H1 (cell line): ENCODE measurements around the gene MUC22. TPM values are rescaled to one million over a fixed set of nuclear protein-coding genes. Genes with fewer than 3 reads are reported as not detected.

Experiments used
- POLR2AphosphoS5 ChIP-seq: IDR thresholded peaks from 2 replicates; pipeline ENCODE4 v1.6.1; 2011; ENCODE audit warnings: low read depth, low read length
- YY1 ChIP-seq: IDR thresholded peaks from 2 replicates; pipeline ENCODE4 v1.6.1; 2011; ENCODE audit warnings: low read depth, mild to moderate bottlenecking, low read length
- polyA plus RNA-seq, 7 experiments: library from polyadenylated mRNA; depleted of rRNA in 3 of 7; stranded (reverse) in 5 of 7; unstranded in 2 of 7; fragments of >200 nt in 5 of 7; fragments of 200-250 nt in 2 of 7; gene quantifications; 1 replicate in 5 of 7; 2 replicates in 1 of 7; 4 replicates in 1 of 7; pipeline versions ENCODE4 v1.2.1 to v1.2.3, GENCODE V29; 2011 to 2013; ENCODE audit warnings: missing spikeins in 2 of 7, mixed read lengths in 2 of 7
- total RNA-seq: library from RNA; stranded (reverse); fragmentation: NEBNext Ultra II Directional; extraction: Animal tissue kit (Norgen Biotek cat#: 25700); gene quantifications from 2 replicates; pipeline ENCODE4 v1.2.1, GENCODE V29; 2021
- TF ChIP-seq, protein P1 (sequence below): fragments of 300-600 bp; sonication (generic); IDR thresholded peaks from 2 replicates; pipeline ENCODE4 v1.7.1; 2012; ENCODE audit warnings: low read length, moderate library complexity, mild to moderate bottlenecking, inconsistent platforms; ENCODE audit not compliant: insufficient replicate concordance

The MUC22 gene
- total and polyA plus RNA-seq, 2 of the 8 experiments (the other 6 are each of a cell fraction or from before 2014, with no cell fraction given), result 0.02 TPM; not detected in 1

DNA sequence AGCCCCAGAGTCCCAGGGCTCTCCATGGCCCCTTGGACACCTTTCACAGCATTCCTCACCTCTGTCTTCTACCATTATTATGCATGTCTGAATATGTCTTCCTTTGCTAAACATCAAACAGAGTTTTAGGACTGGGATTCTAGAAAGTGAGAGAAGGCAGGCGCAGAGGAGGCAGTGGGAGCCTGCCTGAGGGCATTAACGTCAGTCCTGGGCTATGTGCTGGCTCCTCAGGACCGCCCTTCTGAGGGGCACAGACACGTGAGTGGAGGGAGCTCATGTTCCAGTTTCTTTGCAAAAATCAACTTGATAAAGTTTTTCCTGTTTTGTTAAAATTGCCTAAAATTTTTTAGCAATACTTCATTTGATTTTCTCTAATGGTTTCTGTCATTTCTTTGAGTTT, 64.1 kb downstream of the MUC22 start (continued):
- TF ChIP-seq, protein P1, sequence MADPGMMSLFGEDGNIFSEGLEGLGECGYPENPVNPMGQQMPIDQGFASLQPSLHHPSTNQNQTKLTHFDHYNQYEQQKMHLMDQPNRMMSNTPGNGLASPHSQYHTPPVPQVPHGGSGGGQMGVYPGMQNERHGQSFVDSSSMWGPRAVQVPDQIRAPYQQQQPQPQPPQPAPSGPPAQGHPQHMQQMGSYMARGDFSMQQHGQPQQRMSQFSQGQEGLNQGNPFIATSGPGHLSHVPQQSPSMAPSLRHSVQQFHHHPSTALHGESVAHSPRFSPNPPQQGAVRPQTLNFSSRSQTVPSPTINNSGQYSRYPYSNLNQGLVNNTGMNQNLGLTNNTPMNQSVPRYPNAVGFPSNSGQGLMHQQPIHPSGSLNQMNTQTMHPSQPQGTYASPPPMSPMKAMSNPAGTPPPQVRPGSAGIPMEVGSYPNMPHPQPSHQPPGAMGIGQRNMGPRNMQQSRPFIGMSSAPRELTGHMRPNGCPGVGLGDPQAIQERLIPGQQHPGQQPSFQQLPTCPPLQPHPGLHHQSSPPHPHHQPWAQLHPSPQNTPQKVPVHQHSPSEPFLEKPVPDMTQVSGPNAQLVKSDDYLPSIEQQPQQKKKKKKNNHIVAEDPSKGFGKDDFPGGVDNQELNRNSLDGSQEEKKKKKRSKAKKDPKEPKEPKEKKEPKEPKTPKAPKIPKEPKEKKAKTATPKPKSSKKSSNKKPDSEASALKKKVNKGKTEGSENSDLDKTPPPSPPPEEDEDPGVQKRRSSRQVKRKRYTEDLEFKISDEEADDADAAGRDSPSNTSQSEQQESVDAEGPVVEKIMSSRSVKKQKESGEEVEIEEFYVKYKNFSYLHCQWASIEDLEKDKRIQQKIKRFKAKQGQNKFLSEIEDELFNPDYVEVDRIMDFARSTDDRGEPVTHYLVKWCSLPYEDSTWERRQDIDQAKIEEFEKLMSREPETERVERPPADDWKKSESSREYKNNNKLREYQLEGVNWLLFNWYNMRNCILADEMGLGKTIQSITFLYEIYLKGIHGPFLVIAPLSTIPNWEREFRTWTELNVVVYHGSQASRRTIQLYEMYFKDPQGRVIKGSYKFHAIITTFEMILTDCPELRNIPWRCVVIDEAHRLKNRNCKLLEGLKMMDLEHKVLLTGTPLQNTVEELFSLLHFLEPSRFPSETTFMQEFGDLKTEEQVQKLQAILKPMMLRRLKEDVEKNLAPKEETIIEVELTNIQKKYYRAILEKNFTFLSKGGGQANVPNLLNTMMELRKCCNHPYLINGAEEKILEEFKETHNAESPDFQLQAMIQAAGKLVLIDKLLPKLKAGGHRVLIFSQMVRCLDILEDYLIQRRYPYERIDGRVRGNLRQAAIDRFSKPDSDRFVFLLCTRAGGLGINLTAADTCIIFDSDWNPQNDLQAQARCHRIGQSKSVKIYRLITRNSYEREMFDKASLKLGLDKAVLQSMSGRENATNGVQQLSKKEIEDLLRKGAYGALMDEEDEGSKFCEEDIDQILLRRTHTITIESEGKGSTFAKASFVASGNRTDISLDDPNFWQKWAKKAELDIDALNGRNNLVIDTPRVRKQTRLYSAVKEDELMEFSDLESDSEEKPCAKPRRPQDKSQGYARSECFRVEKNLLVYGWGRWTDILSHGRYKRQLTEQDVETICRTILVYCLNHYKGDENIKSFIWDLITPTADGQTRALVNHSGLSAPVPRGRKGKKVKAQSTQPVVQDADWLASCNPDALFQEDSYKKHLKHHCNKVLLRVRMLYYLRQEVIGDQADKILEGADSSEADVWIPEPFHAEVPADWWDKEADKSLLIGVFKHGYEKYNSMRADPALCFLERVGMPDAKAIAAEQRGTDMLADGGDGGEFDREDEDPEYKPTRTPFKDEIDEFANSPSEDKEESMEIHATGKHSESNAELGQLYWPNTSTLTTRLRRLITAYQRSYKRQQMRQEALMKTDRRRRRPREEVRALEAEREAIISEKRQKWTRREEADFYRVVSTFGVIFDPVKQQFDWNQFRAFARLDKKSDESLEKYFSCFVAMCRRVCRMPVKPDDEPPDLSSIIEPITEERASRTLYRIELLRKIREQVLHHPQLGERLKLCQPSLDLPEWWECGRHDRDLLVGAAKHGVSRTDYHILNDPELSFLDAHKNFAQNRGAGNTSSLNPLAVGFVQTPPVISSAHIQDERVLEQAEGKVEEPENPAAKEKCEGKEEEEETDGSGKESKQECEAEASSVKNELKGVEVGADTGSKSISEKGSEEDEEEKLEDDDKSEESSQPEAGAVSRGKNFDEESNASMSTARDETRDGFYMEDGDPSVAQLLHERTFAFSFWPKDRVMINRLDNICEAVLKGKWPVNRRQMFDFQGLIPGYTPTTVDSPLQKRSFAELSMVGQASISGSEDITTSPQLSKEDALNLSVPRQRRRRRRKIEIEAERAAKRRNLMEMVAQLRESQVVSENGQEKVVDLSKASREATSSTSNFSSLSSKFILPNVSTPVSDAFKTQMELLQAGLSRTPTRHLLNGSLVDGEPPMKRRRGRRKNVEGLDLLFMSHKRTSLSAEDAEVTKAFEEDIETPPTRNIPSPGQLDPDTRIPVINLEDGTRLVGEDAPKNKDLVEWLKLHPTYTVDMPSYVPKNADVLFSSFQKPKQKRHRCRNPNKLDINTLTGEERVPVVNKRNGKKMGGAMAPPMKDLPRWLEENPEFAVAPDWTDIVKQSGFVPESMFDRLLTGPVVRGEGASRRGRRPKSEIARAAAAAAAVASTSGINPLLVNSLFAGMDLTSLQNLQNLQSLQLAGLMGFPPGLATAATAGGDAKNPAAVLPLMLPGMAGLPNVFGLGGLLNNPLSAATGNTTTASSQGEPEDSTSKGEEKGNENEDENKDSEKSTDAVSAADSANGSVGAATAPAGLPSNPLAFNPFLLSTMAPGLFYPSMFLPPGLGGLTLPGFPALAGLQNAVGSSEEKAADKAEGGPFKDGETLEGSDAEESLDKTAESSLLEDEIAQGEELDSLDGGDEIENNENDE, result no peak
- TF ChIP-seq POLR2AphosphoS5, result no peak
- no peak for TF ChIP-seq YY1
